Omental fat pad (tissue), 4 donors: Measurements from ENCODE around the gene RGS17. TPM values are rescaled to one million over a fixed set of nuclear protein-coding genes. Genes with fewer than 3 reads are reported as not detected.
"Not testable (repeated sequence)": the region's sequence is repeated elsewhere in the genome, so short reads cannot be mapped to it uniquely, and the experiment has no call there.

Source experiments
- ATAC-seq: fragments of 150-250 bp; one replicate; pipeline ENCODE4 v1.9.1; 2016; ENCODE audit warnings: mild to moderate bottlenecking, moderate library complexity; ENCODE audit not compliant: low FRiP score
- DNase-seq: peaks from one replicate; pipeline ENCODE4 v3.0.0-alpha.2; 2019; ENCODE audit warnings: low spot score
- CTCF ChIP-seq, 3 donors: fragments of 450-650 bp; IDR thresholded peaks; one replicate each; pipeline ENCODE4 v1.5.1; 2016 to 2017; ENCODE audit warnings: antibody characterized with exemption in 3 of 3, mild to moderate bottlenecking in 3 of 3, moderate library complexity in 2 of 3
- total RNA-seq, 4 donors: library from RNA; depleted of rRNA; stranded (reverse); fragments of >200 nt; gene quantifications; one replicate each; pipeline ENCODE4 v1.1.0, GENCODE V29; 2016

Gene RGS17
- total RNA-seq, 4 donors from 2014 or later, result 0.47 to 7.4 (median 3.0) TPM

GRCh38 chr6:153126218-153126617 is 4.9 kb downstream of the RGS17 start:
- no peak for ATAC-seq
- DNase-seq, result no peak
- no peak for TF ChIP-seq CTCF (IDR thresholded peaks at IDR 0.05)

- no peak for TF ChIP-seq CTCF (IDR thresholded peaks at IDR 0.05)
- ATAC-seq (no peak), DNase-seq (no peak)
These were observed 6.0 kb downstream of the RGS17 start for GRCh38 chr6:153125032-153125431.

GRCh38 chr6:153123801-153124200 is 7.3 kb downstream of the RGS17 start:
- no peak for TF ChIP-seq CTCF (IDR thresholded peaks at IDR 0.05)
- no peak for ATAC-seq
- DNase-seq, result no peak

- no peak for DNase-seq
- ATAC-seq, result peak; percentile 82
- no peak for TF ChIP-seq CTCF (IDR thresholded peaks at IDR 0.05)
These were observed 9.8 kb downstream of the RGS17 start for GRCh38 chr6:153121311-153121710.

GRCh38 chr6:153117986-153118879 is 12.8 kb downstream of the RGS17 start:
- no peak for DNase-seq
- peak; percentile 32 for ATAC-seq
- no peak for TF ChIP-seq CTCF (IDR thresholded peaks at IDR 0.05)

- not testable (repeated sequence) for ATAC-seq, DNase-seq
These were observed 20.0 kb downstream of the RGS17 start for GRCh38 chr6:153111082-153111481.

GRCh38 chr6:153110612-153111011 is 20.5 kb downstream of the RGS17 start:
- not testable (repeated sequence) for DNase-seq, ATAC-seq

GRCh38 chr6:153108315-153108714 is 22.8 kb downstream of the RGS17 start:
- TF ChIP-seq CTCF (IDR thresholded peaks at IDR 0.05), result no peak
- ATAC-seq (no peak), DNase-seq (no peak)
